Stomach smooth muscle (tissue), 2 donors: ENCODE data around the gene RPL29.
"Not testable (repeated sequence)": the region's sequence is repeated elsewhere in the genome, so short reads cannot be mapped to it uniquely, and the experiment has no call there.

Experiments used
- H3K27ac ChIP-seq: one replicate; pipeline ENCODE4 v1.7.0; 2013; ENCODE audit warnings: mild to moderate bottlenecking, low read length, inconsistent platforms
- H3K27me3 ChIP-seq, 2 donors: one replicate each; pipeline ENCODE4 v1.7.0; 2013; ENCODE audit warnings: low read length in 2 of 2; ENCODE audit not compliant: insufficient read depth in 2 of 2, control insufficient read depth in 1 of 2
- H3K36me3 ChIP-seq, 2 donors: one replicate each; pipeline ENCODE4 v1.7.0; 2013; ENCODE audit warnings: low read length in 2 of 2; ENCODE audit not compliant: control insufficient read depth in 2 of 2, insufficient read depth in 2 of 2
- H3K4me1 ChIP-seq: one replicate; pipeline ENCODE4 v1.7.0; 2013; ENCODE audit warnings: low read length; ENCODE audit not compliant: control insufficient read depth, insufficient read depth
- H3K4me3 ChIP-seq, 2 donors: one replicate each; pipeline ENCODE4 v1.7.0; 2013; ENCODE audit warnings: low read length in 2 of 2
- H3K9ac ChIP-seq, 2 donors: one replicate each; pipeline ENCODE4 v1.7.0; 2013; ENCODE audit warnings: low read length in 2 of 2, mild to moderate bottlenecking in 1 of 2
- H3K9me3 ChIP-seq, 2 donors: one replicate each; pipeline ENCODE4 v1.7.0; 2013; ENCODE audit warnings: low read length in 2 of 2; ENCODE audit not compliant: control insufficient read depth in 2 of 2
- donor health status: healthy.
- donor health status: Pancreatic carcinoma.

Gene RPL29

GRCh38 chr3:52036829-52037228 lies 41.1 kb upstream of the RPL29 start:
- Histone ChIP-seq H3K4me3 (no peak overlapping the region), H3K36me3 (no peaks in the 10 kb centered on the region), H3K9ac (no peak overlapping the region), H3K27ac (no peak overlapping the region), H3K27me3 (no peaks in the 10 kb centered on the region), H3K4me1 (no peaks in the 10 kb centered on the region), H3K9me3 (no peaks in the 10 kb centered on the region)

DNA sequence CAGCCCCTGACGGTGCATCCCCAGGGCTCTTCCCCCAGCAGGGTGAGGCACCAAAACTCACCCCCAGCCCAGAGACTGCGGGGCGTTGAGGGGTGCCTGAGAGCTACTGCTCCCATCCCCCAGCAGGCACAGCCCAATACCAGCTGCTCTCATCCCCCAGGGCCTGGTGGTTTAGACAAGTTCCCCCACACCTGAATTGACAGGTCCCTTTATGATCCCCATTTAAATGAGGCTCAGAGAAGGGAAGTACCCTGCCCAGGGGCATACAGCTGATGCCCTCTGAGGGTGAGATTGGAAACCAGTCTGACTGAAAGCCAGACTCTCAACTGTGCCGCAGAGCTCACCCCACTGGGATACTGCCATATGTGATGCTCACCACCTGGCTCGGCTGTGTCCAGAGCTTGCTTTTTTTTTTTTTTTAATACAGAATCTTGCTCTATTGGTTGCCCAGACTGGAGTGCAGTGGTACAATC lies 40.6 kb upstream of the RPL29 start:
- H3K4me1 ChIP-seq: no peaks in the 10 kb centered on the region
- no peaks in the 10 kb centered on the region for H3K27me3 ChIP-seq

DNA sequence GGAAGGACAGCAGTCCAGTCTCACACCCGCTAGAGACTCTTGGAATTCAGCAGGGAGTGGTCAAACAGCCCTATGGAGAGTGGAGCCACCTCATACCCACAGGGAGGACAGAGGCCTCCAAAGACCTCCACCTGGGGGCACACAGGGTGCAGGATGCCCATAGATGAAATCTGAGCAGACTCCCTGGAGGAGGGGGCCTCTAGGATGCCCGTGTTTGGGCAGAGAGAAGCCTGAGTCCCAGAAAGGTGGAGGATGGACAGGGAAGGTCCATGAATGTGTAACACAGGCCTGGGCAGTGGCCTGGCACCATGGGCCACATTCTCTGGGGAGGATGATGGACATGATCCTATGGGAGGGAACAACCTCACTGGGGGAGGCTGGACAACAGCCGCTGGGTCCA lies 39.0 kb upstream of the RPL29 start:
- no peaks in the 10 kb centered on the region for H3K36me3 ChIP-seq
- H3K4me3 ChIP-seq: no peak overlapping the region
- H3K27ac ChIP-seq: no peak overlapping the region
- no peak overlapping the region for H3K9ac ChIP-seq
- H3K4me1 ChIP-seq: no peaks in the 10 kb centered on the region
- H3K9me3 ChIP-seq: no peaks in the 10 kb centered on the region
- no peaks in the 10 kb centered on the region for H3K27me3 ChIP-seq

More for the DNA sequence above, 40.6 kb upstream of the RPL29 start:
- Histone ChIP-seq H3K9ac (no peak overlapping the region), H3K27ac (no peak overlapping the region), H3K9me3 (no peaks in the 10 kb centered on the region), H3K36me3 (no peaks in the 10 kb centered on the region), H3K4me3 (no peak overlapping the region)

GRCh38 chr3:52034212-52034611 lies 38.5 kb upstream of the RPL29 start:
- no peaks in the 10 kb centered on the region for H3K9me3 ChIP-seq
- no peak overlapping the region for H3K4me3 ChIP-seq
- no peak overlapping the region for H3K27ac ChIP-seq
- H3K36me3 ChIP-seq: no peaks in the 10 kb centered on the region
- no peaks in the 10 kb centered on the region for H3K4me1 ChIP-seq
- H3K9ac ChIP-seq: no peak overlapping the region
- no peaks in the 10 kb centered on the region for H3K27me3 ChIP-seq

- not testable (repeated sequence) for H3K9ac ChIP-seq
Measured at GRCh38 chr3:52033748-52034147, 38.1 kb upstream of the RPL29 start.

GRCh38 chr3:52032702-52033408 lies 37.2 kb upstream of the RPL29 start:
- Histone ChIP-seq H3K9ac (no peak overlapping the region), H3K9me3 (no peaks in the 10 kb centered on the region), H3K36me3 (no peaks in the 10 kb centered on the region), H3K4me1 (no peaks in the 10 kb centered on the region), H3K27me3 (no peaks in the 10 kb centered on the region), H3K4me3 (no peak overlapping the region), H3K27ac (no peak overlapping the region)

More at GRCh38 chr3:52033748-52034147, 38.1 kb upstream of the RPL29 start:
- H3K27me3 ChIP-seq, H3K27ac ChIP-seq, H3K4me1 ChIP-seq, H3K36me3 ChIP-seq, H3K4me3 ChIP-seq, H3K9me3 ChIP-seq: not testable (repeated sequence)

- Histone ChIP-seq H3K36me3 (no peaks in the 10 kb centered on the region), H3K4me3 (no peak overlapping the region), H3K9ac (no peak overlapping the region), H3K9me3 (no peaks in the 10 kb centered on the region), H3K4me1 (no peaks in the 10 kb centered on the region), H3K27ac (no peak overlapping the region), H3K27me3 (no peaks in the 10 kb centered on the region)
Measured at GRCh38 chr3:52031896-52032295, 36.2 kb upstream of the RPL29 start.

GRCh38 chr3:52030714-52031310 lies 35.1 kb upstream of the RPL29 start:
- H3K27ac ChIP-seq: no peak overlapping the region

DNA sequence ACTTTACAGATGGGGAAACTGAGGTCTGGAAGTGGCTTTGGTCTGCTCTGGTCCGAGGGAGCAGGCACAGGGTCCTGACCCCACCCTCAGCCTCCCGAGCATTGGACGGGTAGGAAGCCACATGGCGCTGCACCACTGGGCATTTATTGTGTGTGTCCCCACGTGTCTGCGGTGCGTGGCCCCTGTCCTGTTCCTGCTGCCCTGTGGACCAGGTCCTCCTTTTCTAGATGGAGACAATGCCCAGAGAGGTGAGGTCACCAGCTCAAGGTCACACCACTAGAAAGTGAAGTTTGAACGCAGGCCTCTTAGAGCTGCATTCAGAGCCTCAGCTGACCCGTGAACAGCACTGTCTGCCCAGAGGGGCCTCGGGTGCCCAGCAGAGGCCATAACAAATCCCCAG lies 33.8 kb upstream of the RPL29 start:
- no peak overlapping the region for H3K27ac ChIP-seq
- H3K9me3 ChIP-seq: no peaks in the 10 kb centered on the region
- H3K4me3 ChIP-seq: no peak overlapping the region
- no peaks in the 10 kb centered on the region for H3K27me3 ChIP-seq
- no peaks in the 10 kb centered on the region for H3K36me3 ChIP-seq
- H3K9ac ChIP-seq: no peak overlapping the region
- H3K4me1 ChIP-seq: no peaks in the 10 kb centered on the region

More at GRCh38 chr3:52030714-52031310, 35.1 kb upstream of the RPL29 start:
- Histone ChIP-seq H3K9ac (no peak overlapping the region), H3K4me1 (no peaks in the 10 kb centered on the region), H3K36me3 (no peaks in the 10 kb centered on the region), H3K4me3 (no peak overlapping the region), H3K27me3 (no peaks in the 10 kb centered on the region), H3K9me3 (no peaks in the 10 kb centered on the region)

GRCh38 chr3:52029053-52029452 lies 33.4 kb upstream of the RPL29 start:
- Histone ChIP-seq H3K9me3 (no peaks in the 10 kb centered on the region), H3K27ac (no peak overlapping the region), H3K4me3 (no peak overlapping the region), H3K9ac (no peak overlapping the region), H3K36me3 (no peaks in the 10 kb centered on the region), H3K27me3 (no peaks in the 10 kb centered on the region), H3K4me1 (peaks cover under 1% of the 10 kb centered on the region)

DNA sequence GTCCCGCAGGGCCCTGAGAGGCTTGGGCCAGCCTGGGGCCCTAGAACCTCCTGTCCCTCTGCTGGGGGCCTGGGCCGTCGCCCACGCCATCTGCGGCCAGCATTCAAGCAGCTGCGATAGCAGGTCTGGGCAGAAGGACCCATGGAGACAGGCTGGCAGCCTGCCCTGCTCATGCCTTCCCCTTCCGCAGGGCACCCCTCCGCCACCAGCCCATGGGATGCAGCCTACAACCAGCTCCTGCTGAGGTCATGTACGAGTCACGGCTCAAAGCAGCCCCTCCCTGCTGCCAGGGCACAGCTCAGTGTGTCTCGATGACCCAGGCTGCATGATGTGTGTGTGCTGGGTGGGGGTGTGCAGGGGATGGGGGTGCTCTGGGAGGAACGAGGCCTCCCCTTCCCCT lies 32.9 kb upstream of the RPL29 start:
- Histone ChIP-seq H3K36me3 (no peaks in the 10 kb centered on the region), H3K27ac (no peak overlapping the region), H3K4me3 (no peak overlapping the region), H3K27me3 (no peaks in the 10 kb centered on the region), H3K9ac (no peak overlapping the region), H3K4me1 (peaks cover 3% of the 10 kb centered on the region), H3K9me3 (no peaks in the 10 kb centered on the region)
